Stimulated activated CD4-positive, alpha-beta T cell treated with anti-CD3 and anti-CD28 coated beads, TNF-alpha, amount 100 ng/mL, for 24 hours (primary cell): ENCODE results near the gene FAM168B.

Source experiments
- DNase-seq, 3 experiments: peaks; one replicate each; pipeline ENCODE4 v3.0.0-alpha.2; 2020; ENCODE audit warnings: low read depth in 3 of 3

Gene FAM168B

GRCh38 chr2:131055169-131056065 is 37.8 kb downstream of the FAM168B start:
- DNase-seq = no peak

- no peak for DNase-seq
These were observed 38.8 kb downstream of the FAM168B start for GRCh38 chr2:131054488-131054887.

DNA sequence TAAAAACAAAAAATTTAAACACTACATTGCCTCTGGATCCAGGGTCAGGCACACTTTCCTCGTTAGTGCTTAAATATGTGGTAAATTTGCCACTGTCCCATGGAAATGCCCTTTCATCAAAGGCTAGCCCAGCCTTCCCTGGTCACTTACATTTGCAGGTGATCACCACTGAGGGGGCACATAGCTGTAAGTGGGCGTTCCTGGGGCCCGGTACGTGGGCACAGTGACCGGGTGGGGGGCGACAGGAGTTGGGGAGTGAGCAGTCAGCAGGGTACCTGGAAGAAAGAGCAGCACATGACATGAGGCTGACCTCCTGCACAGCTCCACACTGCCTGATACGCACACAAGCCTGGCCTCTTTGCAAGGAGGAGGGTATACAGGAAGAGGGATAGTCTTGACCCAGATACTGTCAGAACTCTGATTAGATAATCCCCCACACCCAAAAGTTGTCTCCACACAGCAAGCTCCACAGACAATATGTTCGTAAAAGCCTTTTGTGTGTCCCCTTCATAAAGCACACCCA is 40.5 kb downstream of the FAM168B start:
- DNase-seq = no peak

DNA sequence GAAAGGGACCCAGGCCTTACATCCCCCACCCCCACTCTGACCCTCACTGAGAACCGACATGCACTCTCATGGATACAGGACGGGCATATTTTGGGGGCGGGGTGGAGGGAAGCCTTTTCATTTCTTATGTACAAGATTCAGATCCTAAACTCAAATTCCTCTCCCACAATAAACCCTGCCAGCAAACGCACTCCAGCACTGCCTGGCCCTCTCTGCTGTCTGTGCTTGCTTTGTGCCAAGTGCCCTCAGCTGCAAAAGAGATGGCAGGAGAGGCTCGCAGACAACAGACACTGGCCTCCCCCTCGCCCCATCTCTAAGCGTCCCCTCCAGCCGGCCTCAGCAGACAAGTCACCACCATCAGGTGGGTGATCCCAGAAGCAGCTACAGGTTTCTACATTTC is 42.4 kb downstream of the FAM168B start:
- no peak for DNase-seq

DNA sequence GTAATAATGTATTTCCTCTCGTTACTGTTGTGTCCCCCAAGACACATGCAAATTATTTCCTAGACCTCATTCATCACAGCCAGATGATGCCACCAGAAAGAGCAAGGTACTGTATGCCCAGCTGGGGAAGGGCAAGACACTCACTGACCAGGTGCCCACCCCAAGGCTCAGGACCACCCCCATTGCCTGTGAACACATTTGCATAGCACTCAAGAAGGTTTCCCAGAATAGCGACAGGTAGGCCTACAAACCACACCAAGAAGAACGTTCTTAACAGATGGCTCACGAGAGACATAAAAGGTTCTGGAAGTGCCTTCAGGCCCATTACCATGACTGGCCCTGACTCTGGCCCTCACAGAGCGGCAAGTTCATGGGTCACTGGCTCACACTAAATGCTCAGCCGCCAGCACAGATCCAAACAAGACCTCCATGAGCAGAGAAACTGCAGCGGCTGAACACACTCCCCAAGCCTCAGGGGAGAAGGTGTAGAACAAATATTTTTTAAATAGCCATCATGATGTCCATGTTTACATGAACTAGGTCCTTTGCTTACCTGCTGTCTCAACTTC is 44.0 kb downstream of the FAM168B start:
- no peak for DNase-seq

DNA sequence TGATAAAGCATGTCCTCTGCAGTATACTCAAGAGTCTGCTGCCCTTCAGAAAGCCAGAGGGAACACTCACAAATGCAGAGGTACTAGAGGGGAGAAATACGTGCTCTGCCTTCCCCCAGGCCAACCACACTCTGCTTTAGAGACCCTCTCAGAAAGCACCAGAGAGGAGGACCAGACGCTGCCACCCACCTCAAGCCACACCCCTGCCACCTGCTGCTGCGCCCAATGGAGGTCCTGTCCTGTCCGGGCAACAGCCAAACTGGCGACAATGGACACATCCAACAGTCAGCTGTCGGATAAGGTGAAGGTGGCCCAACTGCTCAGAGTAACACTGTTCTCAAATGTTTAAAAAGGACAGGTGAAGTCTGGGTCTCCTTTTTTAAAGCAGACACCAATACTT is 44.6 kb downstream of the FAM168B start:
- DNase-seq = no peak

DNA sequence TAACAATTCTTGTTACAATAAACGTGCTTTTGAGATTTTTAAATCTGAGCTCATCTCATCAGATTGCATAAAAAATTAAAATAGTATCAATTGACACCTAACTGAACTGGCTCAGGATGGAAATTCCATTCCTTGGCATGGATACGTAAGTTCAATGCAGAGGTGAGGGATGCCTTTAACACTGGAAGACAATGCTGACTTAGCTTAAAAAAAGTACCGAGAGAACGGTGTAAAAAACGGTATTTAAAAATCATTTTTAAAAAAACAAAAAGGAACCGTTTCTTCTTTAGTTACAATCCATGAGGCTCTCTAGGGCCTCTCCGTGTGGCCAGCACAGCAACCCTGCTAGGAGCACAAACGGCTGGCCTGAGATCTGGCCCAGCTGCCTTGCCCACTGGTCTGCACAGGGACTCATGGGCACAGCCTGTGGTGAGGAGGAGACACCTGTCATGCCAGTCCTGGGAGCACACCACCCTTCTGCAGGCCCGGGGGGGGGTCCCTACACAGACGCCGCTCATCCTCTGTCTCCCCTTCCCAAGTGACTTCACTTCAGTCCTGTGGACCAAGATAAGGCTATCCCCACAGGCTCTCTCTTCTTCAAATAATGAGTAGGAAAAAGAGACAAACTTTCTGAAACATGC is 45.2 kb downstream of the FAM168B start:
- DNase-seq = no peak

DNA sequence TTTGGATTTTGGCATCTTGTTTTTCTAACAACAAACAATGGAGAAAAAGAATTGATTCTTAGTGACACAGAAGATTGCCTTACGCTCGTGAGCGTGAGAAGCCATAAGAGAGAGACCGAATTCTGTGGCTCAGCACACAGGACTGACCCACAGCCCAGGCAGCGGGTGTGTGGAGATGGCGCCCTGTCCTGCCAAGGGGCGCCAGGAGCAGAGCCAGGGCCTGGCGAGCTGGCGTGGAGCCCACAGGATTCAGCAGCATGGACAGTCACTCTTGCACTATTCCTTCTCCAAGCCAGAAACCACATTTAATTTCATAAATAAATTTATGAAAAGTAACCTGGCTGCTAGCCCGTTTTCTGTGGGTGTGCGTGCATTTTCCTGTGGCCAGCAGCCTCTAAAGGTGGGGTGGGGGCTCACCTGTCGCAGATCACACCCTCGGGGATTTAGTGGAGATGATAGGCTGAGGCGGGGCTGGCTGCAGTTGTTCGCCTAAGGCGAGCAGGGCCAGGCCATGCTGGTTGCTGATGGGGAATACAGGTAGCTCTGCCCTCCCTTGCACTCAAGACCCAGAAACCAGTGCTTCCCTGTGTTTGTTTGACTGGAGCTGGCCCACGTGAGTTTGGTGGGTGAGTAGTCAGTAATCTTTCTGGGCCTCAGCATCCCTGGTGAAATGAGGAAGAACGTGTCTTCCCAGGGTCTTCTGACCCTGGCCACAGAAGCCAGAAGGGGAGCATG is 46.2 kb downstream of the FAM168B start:
- no peak for DNase-seq

DNA sequence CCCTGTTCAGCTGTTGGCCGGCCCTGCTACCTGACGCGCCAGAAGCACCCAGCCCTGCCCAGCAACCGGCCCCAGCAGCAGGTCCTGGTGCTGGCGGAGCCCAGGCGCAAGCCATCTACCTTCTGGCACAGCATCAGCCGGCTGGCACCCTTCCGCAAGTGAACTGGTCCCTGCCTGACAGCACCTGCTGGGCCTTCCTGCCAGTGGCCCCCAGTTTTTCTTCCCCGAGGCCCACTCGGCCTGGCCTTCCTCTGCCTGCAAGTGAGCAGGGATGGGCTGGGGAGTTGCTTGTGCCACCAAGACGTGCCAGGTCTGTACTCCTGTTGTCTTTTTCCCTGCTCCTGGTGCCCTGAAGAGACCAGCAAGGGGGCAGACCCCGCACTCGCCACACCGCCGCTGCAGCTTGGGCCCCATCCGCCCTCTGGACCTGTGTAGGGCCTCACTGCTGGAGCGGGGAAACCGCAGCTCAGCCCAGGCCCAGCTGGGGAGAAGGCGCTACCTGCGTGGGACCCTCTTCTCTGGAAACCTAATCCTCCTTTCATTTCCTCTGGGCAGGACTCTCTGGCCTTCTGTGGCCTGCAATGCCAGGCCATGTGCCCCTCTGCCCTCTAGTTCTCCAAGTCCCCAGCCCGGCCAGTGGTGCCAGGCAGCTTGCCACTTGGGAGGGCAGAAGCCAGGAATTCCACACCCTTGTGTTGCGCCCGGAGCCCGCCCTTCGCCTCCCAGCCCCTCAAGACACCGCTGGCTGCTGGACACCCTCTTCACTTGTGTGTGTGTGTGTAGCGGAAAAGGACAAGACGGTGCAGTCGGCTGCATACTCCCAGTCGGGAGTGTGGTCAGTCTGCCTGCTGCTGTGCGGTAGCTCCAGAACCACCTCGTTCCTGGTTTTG is 47.0 kb downstream of the FAM168B start:
- no peak for DNase-seq

- DNase-seq = no peak
These were observed 47.8 kb downstream of the FAM168B start for GRCh38 chr2:131045286-131046027.

DNA sequence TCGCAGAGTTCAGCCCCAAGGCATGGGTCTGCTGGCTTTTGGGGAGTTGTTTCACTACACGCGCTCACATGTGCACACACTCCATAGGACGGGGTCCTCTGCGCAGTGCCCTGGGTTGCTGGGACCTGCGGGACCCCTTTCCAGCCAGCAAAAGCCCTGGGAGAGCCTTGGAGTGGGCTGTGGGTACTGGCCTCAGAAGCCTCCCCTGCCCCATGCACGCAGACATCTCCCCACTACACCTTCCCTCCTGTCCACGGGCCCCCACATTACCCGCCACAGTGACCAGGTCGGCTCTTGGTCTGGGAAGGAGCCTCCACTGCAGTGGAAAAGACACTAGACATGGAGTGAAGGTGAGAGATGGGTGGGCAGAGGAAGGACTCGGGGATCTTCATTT is 48.5 kb downstream of the FAM168B start:
- DNase-seq = no peak

DNA sequence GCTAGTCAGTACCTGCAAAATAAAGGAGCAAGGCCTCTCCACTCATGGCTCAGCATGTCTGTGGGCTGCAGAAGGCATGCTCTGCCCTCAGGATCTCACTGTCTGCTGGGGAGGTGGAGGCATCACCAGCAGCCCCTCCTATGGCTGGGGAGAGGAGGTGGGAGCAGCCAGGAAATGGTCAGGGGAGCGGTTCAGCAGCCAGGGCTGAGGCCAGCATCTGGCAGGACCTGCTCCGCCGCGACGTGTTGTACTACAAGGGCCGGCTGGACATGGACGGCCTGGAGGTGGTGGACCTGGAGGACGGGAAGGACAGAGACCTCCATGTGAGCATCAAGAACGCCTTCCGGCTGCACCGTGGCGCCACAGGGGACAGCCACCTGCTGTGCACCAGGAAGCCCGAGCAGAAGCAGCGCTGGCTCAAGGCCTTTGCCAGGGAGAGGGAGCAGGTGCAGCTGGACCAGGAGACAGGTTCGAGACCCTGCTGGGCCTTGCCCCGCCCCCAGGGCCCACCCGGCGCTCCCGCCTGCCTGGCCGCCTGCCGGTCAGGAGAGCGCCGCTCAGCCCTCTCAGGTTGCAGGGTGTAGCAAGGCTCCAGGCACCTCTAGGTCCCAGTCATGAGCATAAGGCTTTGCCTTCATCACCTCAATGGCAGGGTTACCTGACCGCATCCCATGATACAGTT is 49.0 kb downstream of the FAM168B start:
- DNase-seq = no peak

DNA sequence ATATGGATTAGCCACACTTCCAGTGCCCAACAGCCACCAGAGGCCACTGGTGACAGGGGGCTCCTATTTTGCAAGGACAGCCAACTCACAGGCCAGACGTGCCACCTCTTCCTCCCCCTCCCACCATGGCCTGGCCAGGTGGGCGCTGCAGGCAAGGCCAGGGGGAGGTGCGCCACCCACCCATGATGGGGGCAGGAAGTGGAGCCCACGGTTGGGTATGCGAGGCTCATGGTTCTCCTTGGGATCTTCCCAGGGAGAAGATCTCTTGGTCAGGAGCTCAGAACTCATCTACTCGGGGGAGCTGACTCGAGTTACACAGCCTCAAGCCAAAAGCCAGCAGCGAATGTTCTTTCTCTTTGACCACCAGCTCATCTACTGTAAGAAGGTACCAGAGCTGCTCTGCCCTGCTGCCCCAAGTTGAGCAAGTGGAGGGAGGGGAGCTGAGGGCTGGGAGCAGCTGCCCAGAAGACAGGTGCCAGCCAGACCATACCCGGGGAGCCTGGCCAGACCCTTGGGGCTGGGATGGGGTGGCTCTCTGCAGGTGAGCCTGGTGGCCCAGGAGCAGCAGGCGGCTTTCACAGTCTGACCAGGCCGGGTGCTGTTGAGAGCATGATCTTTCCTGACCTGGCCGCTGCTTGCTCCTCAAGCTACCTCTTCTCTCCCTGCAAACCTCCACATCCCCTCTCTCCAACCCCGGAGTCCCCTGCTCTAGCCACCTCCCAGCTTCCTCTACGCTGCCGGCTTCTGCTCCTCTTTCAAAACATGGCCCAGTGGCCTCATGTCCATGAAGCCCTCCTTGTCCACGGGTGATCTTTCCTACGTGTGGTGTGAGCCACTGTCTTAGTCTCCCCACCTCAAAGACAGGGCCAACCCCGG is 49.8 kb downstream of the FAM168B start:
- no peak for DNase-seq

- no peak for DNase-seq
These were observed 51.0 kb downstream of the FAM168B start for GRCh38 chr2:131042148-131042775.

- DNase-seq = no peak
These were observed 51.7 kb downstream of the FAM168B start for GRCh38 chr2:131041402-131042147.

DNA sequence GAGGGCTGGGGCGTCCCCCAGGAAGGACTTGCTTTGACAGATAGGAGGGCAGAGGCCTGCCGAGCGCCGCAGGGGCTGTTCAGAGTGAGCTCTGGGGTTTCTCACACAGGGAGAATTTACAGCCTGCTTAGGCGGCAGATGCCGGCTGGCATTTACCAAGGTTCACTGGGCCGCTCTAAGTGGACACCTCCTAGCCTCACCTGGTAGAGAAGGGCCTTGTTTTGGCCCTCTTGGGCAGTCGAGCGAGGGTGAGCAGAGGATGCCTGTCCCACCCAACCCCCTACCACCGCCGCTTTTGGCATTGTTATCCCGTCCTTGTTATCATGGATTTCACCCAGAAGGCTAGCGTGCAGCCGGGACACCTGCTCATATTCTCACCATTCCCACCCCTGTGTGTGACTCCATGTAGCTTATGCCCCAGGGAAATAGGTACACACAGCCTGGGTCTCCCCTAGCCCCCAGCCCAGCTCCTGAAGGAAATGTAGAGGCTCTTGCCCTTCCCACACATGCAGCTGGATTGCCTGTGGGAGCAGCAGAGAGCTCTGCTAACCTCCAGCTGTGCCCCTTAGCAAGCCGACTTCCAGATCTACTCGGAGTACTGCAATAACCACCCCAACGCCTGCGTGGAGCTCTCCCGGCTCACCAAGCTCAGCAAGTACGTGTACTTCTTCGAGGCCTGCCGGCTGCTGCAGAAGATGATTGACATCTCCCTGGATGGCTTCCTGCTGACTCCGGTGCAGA is 52.4 kb downstream of the FAM168B start:
- no peak for DNase-seq
